H1 (cell line): Measurements from ENCODE around the gene TTC3. TPM values are rescaled to one million over a fixed set of nuclear protein-coding genes. Genes with fewer than 3 reads are reported as not detected.

ENCODE experiments used
- CTBP2 ChIP-seq: IDR thresholded peaks from 2 replicates; pipeline ENCODE4 v1.7.0; 2011; ENCODE audit warnings: borderline replicate concordance, mild to moderate bottlenecking, moderate library complexity, mixed read lengths, low read length; ENCODE audit not compliant: insufficient read depth, insufficient read length
- GABPA ChIP-seq: IDR thresholded peaks from 2 replicates; pipeline ENCODE4 v1.6.1; 2011; ENCODE audit warnings: mild to moderate bottlenecking, low read length, moderate library complexity, borderline replicate concordance; ENCODE audit not compliant: insufficient read depth
- polyA plus RNA-seq, 7 experiments: library from polyadenylated mRNA; depleted of rRNA in 3 of 7; stranded (reverse) in 5 of 7; unstranded in 2 of 7; fragments of >200 nt in 5 of 7; fragments of 200-250 nt in 2 of 7; gene quantifications; 1 replicate in 5 of 7; 2 replicates in 1 of 7; 4 replicates in 1 of 7; pipeline versions ENCODE4 v1.2.1 to v1.2.3, GENCODE V29; 2011 to 2013; ENCODE audit warnings: missing spikeins in 2 of 7, mixed read lengths in 2 of 7
- total RNA-seq: library from RNA; stranded (reverse); fragmentation: NEBNext Ultra II Directional; extraction: Animal tissue kit (Norgen Biotek cat#: 25700); gene quantifications from 2 replicates; pipeline ENCODE4 v1.2.1, GENCODE V29; 2021

Gene TTC3
- total and polyA plus RNA-seq, 2 of the 8 experiments (the other 6 are each of a cell fraction or from before 2014, with no cell fraction given): 11.0 to 36.2 TPM

DNA sequence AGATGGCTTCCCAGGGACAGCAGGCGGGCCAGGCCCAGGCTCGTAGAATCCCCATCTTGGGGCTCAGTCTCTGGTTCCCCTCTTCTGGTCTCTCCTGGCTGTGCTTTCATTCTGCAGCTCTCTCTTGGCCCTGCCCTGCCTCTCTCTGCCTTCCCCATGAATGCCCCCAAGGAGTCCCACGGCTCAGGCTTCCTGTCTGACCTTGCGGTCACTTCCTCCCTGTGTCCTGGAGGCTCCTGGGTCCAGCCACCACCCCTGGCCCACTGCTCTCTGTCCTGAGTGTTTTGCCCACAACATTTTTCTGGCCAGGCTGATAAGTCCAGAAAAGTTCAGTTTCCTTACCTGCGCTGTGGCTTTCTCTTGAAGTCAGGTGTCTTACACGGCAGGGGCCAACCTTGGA, 29.2 kb upstream of the TTC3 start (continued):
- TF ChIP-seq GABPA (no peak), CTBP2 (no peak)
- TF ChIP-seq, all 59 proteins: peak for 0
